BE2C (cell line): Measurements from ENCODE around the gene TNIP3.

ENCODE experiments used
- DNase-seq: peaks from one replicate; pipeline ENCODE4 v3.0.0-alpha.2; 2020
- H3K27me3 ChIP-seq: fragments of 250-450 bp; sonication (Bioruptor Pico); 2 replicates; pipeline ENCODE4 v1.5.1; 2020; ENCODE audit warnings: mild to moderate bottlenecking
- H3K36me3 ChIP-seq: fragments of 250-450 bp; sonication (Bioruptor Pico); 2 replicates; pipeline ENCODE4 v1.5.1; 2020; ENCODE audit warnings: mild to moderate bottlenecking
- H3K4me1 ChIP-seq: fragments of 250-450 bp; sonication (Bioruptor Pico); 2 replicates; pipeline ENCODE4 v1.5.1; 2020
- H3K4me3 ChIP-seq: 2 replicates; pipeline ENCODE4 v1.5.1; 2011; ENCODE audit warnings: low read depth, low read length
- H3K9me3 ChIP-seq: fragments of 250-450 bp; sonication (Bioruptor Pico); 2 replicates; pipeline ENCODE4 v1.5.1; 2020
- CTCF ChIP-seq: IDR thresholded peaks from 2 replicates; pipeline ENCODE4 v1.5.1; 2012; ENCODE audit warnings: mild to moderate bottlenecking, low read depth, low read length

TNIP3 gene

GRCh38 chr4:121154103-121154515 lies 10.0 kb downstream of the TNIP3 start:
- H3K4me1 ChIP-seq = no peaks in the 10 kb centered on the region
- H3K27me3 ChIP-seq = peaks cover 25% of the 10 kb centered on the region
- H3K4me3 ChIP-seq = no peak overlapping the region
- DNase-seq = no peak
- H3K9me3 ChIP-seq = no peaks in the 10 kb centered on the region
- no peak for TF ChIP-seq CTCF
- no peaks in the 10 kb centered on the region for H3K36me3 ChIP-seq

GRCh38 chr4:121151942-121152341 lies 12.2 kb downstream of the TNIP3 start:
- no peaks in the 10 kb centered on the region for H3K4me1 ChIP-seq
- no peak for TF ChIP-seq CTCF
- H3K9me3 ChIP-seq = no peaks in the 10 kb centered on the region
- H3K4me3 ChIP-seq = no peak overlapping the region
- no peak for DNase-seq
- peaks cover 4% of the 10 kb centered on the region for H3K27me3 ChIP-seq
- H3K36me3 ChIP-seq = no peaks in the 10 kb centered on the region

- Histone ChIP-seq H3K4me1 (no peaks in the 10 kb centered on the region), H3K27me3 (peaks cover 3% of the 10 kb centered on the region; the same call in 1 of the 2 replicates), H3K36me3 (no peaks in the 10 kb centered on the region), H3K9me3 (no peaks in the 10 kb centered on the region), H3K4me3 (no peak overlapping the region)
- DNase-seq = no peak
- TF ChIP-seq CTCF = no peak
These were observed 13.6 kb downstream of the TNIP3 start for GRCh38 chr4:121150486-121150885.

GRCh38 chr4:121150003-121150402 lies 14.1 kb downstream of the TNIP3 start:
- H3K4me3 ChIP-seq = no peak overlapping the region

DNA sequence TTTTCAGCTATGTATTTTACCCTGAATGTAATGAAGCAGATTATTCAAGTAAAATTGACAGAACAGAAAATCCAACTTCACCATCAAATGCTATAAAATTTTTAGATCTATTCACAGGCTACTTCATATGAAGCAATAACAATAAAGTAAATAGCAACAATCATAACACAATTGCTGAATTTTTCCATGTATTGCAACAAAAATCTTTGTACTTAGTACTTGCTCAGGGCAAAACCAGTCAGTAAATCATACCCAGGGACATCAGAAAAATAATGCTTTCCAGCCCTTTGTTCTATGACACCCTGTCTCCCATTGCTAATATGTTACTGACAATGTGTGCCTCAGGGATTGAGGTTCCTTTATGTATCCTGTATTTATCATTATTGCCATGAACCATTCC lies 15.5 kb downstream of the TNIP3 start:
- no peaks in the 10 kb centered on the region for H3K9me3 ChIP-seq
- DNase-seq = no peak
- H3K4me3 ChIP-seq = no peak overlapping the region
- H3K27me3 ChIP-seq = no peaks in the 10 kb centered on the region; the same call in 1 of the 2 replicates
- H3K36me3 ChIP-seq = no peaks in the 10 kb centered on the region
- no peaks in the 10 kb centered on the region for H3K4me1 ChIP-seq
- no peak for TF ChIP-seq CTCF

More at GRCh38 chr4:121150003-121150402, 14.1 kb downstream of the TNIP3 start:
- no peaks in the 10 kb centered on the region for H3K4me1 ChIP-seq
- DNase-seq = no peak
- H3K9me3 ChIP-seq = no peaks in the 10 kb centered on the region
- no peak for TF ChIP-seq CTCF
- peaks cover 3% of the 10 kb centered on the region; the same call in 1 of the 2 replicates for H3K27me3 ChIP-seq
- no peaks in the 10 kb centered on the region for H3K36me3 ChIP-seq

DNA sequence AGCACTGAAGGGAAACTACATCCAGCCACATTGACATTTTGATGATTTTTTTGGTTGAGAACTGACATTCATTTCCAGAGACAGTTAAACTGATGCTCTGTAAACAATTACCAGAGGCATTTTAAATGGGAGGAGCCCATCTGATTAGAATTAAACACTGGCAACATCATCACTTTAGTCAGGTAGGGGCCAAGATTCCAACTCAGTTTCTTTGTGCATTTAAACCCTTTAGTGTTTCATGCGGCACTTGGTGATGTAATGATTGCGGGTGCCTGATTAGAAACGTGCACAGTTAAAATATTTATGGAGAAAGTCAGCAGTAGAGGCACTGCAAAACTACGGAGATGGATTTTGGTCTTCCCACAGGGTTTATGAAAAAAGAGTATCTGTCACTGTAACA lies 16.1 kb downstream of the TNIP3 start:
- no peaks in the 10 kb centered on the region for H3K4me1 ChIP-seq
- DNase-seq = no peak
- H3K9me3 ChIP-seq = no peaks in the 10 kb centered on the region
- no peaks in the 10 kb centered on the region; the same call in 1 of the 2 replicates for H3K27me3 ChIP-seq
- no peaks in the 10 kb centered on the region for H3K36me3 ChIP-seq
- H3K4me3 ChIP-seq = no peak overlapping the region
- TF ChIP-seq CTCF = no peak
